Hippocampal formation (tissue), 2 donors: ENCODE measurements around the gene DOK5.

Source experiments
- DNase-seq, 2 donors: peaks; one replicate each; lab custom pipeline; 2025; lab: John Stamatoyannopoulos, UW

DOK5 gene

DNA sequence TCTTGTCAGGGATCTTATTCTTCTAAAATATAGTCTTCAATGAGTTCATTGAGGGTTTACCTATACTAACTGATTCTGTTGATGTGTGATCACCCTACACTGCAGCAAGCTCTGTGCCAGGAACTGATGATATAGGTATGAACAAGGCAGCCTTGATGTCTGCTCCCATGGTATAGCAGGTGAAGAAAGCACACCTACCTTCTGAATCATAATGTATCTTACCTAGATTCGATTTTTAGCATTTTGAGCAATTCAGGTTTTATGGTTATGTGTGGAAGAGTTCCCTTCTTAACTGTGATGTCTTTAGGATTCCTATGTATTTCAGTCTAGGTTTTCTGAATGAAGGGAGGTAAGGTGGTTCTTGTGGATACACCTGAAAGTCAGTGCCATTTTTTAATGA, 223.0 kb downstream of the DOK5 start:
- DNase-seq: no peak
